Measurements from ENCODE around the gene FCN2.

DNA sequence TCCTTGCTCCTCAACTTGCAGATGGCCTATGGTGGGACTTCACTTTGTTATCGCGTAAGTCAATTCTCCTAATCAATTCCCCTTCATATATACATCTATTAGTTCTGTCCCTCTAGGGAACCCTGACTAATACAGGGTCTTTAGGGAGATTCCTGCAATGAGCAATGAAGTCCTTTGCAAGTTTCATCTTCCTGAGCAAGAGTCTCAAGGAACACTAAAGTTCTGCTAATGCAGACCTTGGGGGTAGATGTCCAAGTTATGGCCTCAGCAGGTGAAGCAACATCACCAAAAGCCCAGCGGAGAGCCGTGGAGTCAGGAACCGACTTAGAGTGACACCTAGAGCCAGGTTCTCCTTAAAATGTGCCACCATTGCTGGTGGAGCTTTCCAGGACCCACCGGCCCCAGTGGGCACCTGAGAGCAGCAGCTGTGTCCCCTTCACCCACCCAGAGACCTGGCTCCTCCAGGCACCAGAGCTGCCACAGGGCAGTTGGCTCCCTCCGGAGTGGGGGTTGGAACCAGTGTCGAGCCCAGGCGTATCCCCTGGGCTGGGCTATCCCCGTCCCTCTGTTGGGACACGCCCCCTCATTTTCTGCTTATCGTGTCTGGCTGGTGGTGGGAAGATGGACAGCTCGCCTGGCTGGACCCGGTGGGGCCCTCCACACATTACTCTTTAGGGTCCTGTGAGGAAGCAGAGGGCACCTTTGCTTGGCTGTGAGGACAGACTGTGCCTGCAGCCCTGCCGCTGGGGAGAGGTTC lies 48.0 kb downstream of the FCN2 start:
- TF ChIP-seq POLR2A (IDR thresholded peaks at IDR 0.05; ENCODE audit: low read length) (no peak), GATA1 (IDR thresholded peaks at IDR 0.05; ENCODE audit: low read depth, low read length) (no peak)
